Measurements from ENCODE around the gene COL27A1. TPM values are rescaled to one million over a fixed set of nuclear protein-coding genes. Genes with fewer than 3 reads are reported as not detected.

Gene COL27A1
- total RNA-seq, 1 experiment from 2014 or later: 12.0 TPM

- TF ChIP-seq, protein P1, sequence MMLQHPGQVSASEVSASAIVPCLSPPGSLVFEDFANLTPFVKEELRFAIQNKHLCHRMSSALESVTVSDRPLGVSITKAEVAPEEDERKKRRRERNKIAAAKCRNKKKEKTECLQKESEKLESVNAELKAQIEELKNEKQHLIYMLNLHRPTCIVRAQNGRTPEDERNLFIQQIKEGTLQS (IDR thresholded peaks at IDR 0.05): no peak
- TF ChIP-seq TCF7L2 (IDR thresholded peaks at IDR 0.05; ENCODE audit: borderline replicate concordance, extremely low read depth, insufficient read depth, insufficient read length) (no peak), EZH2phosphoT487 (IDR thresholded peaks at IDR 0.05; ENCODE audit: borderline replicate concordance) (no peak), ELF1 (IDR thresholded peaks at IDR 0.05; ENCODE audit: borderline replicate concordance, low read depth) (no peak), SIN3A (IDR thresholded peaks at IDR 0.05; ENCODE audit: low read depth) (no peak), SP1 (IDR thresholded peaks at IDR 0.05; ENCODE audit: low read depth) (no peak), CEBPB (IDR thresholded peaks at IDR 0.05; ENCODE audit: low read depth) (no peak), YY1 (IDR thresholded peaks at IDR 0.05; ENCODE audit: extremely low read depth, insufficient replicate concordance, low read depth, low read length) (no peak)
These were observed 130.9 kb downstream of the COL27A1 start (continued) for GRCh38 chr9:114286146-114286679.

- no peak overlapping the region for H3K27ac ChIP-seq (ENCODE audit: low read depth, low read length)
- DNase-seq (ENCODE audit: low read depth, low spot score) (no peak), ATAC-seq (no peak)
- RAD21 ChIA-PET (ENCODE audit: low non-redundant PET in 1 of 2, low total read pairs in 2 of 2, uncharacterized antibody in 2 of 2, unreplicated experiment in 2 of 2): no interaction called here
- no peaks in the 10 kb centered on the region for H3K27me3 ChIP-seq (ENCODE audit: insufficient read depth, low read length)
- POLR2A ChIA-PET: no interaction called here
- TF ChIP-seq EZH2 (IDR thresholded peaks at IDR 0.05) (no peak), EZH2phosphoT487 (IDR thresholded peaks at IDR 0.05; ENCODE audit: borderline replicate concordance) (no peak), EGR1 (IDR thresholded peaks at IDR 0.05; ENCODE audit: low read depth) (no peak), ZFX (IDR thresholded peaks at IDR 0.05) (no peak), JUND (IDR thresholded peaks at IDR 0.05) (no peak), CEBPB (IDR thresholded peaks at IDR 0.05; ENCODE audit: low read depth) (no peak), FOSL1 (IDR thresholded peaks at IDR 0.05; ENCODE audit: low read depth) (no peak), TCF7L2 (IDR thresholded peaks at IDR 0.05; ENCODE audit: borderline replicate concordance, extremely low read depth, insufficient read depth, insufficient read length) (no peak), YY1 (IDR thresholded peaks at IDR 0.05; ENCODE audit: extremely low read depth, insufficient replicate concordance, low read depth, low read length) (no peak), SP1 (IDR thresholded peaks at IDR 0.05; ENCODE audit: low read depth) (no peak), ZNF274 (IDR thresholded peaks at IDR 0.05; ENCODE audit: low read depth, low read length) (no peak), REST (IDR thresholded peaks at IDR 0.05; ENCODE audit: low read depth) (no peak), SRF (IDR thresholded peaks at IDR 0.05; ENCODE audit: low read depth) (no peak)
- TF ChIP-seq, protein P1 (IDR thresholded peaks at IDR 0.05): no peak
- TF ChIP-seq, protein P2, sequence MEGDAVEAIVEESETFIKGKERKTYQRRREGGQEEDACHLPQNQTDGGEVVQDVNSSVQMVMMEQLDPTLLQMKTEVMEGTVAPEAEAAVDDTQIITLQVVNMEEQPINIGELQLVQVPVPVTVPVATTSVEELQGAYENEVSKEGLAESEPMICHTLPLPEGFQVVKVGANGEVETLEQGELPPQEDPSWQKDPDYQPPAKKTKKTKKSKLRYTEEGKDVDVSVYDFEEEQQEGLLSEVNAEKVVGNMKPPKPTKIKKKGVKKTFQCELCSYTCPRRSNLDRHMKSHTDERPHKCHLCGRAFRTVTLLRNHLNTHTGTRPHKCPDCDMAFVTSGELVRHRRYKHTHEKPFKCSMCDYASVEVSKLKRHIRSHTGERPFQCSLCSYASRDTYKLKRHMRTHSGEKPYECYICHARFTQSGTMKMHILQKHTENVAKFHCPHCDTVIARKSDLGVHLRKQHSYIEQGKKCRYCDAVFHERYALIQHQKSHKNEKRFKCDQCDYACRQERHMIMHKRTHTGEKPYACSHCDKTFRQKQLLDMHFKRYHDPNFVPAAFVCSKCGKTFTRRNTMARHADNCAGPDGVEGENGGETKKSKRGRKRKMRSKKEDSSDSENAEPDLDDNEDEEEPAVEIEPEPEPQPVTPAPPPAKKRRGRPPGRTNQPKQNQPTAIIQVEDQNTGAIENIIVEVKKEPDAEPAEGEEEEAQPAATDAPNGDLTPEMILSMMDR (IDR thresholded peaks at IDR 0.05 in 2 of 3, conservative IDR thresholded peaks at IDR 0.05 in 1 of 3; ENCODE audit: borderline replicate concordance in 1 of 3, insufficient read depth in 1 of 3, low read depth in 2 of 3, low read length in 2 of 3): no peak
- H3K79me2 ChIP-seq (ENCODE audit: insufficient read depth, low read length): no peaks in the 10 kb centered on the region
- H3K4me1 ChIP-seq (ENCODE audit: control insufficient read depth in 1 of 2, insufficient read depth in 2 of 2, low read length in 2 of 2): no peaks in the 10 kb centered on the region
- no peak overlapping the region for H3K4me3 ChIP-seq (replicated peaks in 1 of 2; ENCODE audit: low read depth in 1 of 2, low read length in 2 of 2)
- BruUV-seq (replicated peaks): no TSS peak
- intact Hi-C loops (cut with micrococcal nuclease): no loop called here
- no peak overlapping the region for H2AFZ ChIP-seq (ENCODE audit: low read depth, low read length, poor library complexity, severe bottlenecking)
- no peaks in the 10 kb centered on the region for H3K36me3 ChIP-seq (ENCODE audit: control insufficient read depth in 1 of 2, insufficient read depth in 2 of 2, low read length in 2 of 2)
- CTCF ChIA-PET: interaction anchor here (1.4 to 1.5 kb wide), 2 partner anchors 178 to 205 kb away, joined by 5 to 9 read pairs; no protein-coding TSS in a partner anchor
- H3K9me2 ChIP-seq (ENCODE audit: insufficient read depth): no peaks in the 10 kb centered on the region
- no peaks in the 10 kb centered on the region for H3K9me3 ChIP-seq (ENCODE audit: control insufficient read depth in 1 of 2, insufficient read depth in 1 of 2, low read depth in 1 of 2, low read length in 2 of 2)
- no peaks in the 10 kb centered on the region for H4K20me1 ChIP-seq (ENCODE audit: insufficient read depth)
- no peak overlapping the region for H3K4me2 ChIP-seq (ENCODE audit: low read length)
- H3K9ac ChIP-seq (ENCODE audit: low read length): no peak overlapping the region
These were observed 131.8 kb downstream of the COL27A1 start for GRCh38 chr9:114287001-114287762.

All from HCT116 (cell line).